Kidney epithelial cell (primary cell): ENCODE measurements around the gene RPTOR. TPM values are rescaled to one million over a fixed set of nuclear protein-coding genes. Genes with fewer than 3 reads are reported as not detected.

Source experiments
- DNase-seq: peaks from one replicate; pipeline ENCODE4 v3.0.0-alpha.2; 2010; ENCODE audit warnings: low read depth
- H3K27me3 ChIP-seq: 2 replicates; pipeline ENCODE4 v1.6.0; 2011; ENCODE audit warnings: low read length; ENCODE audit not compliant: control insufficient read depth, insufficient read depth
- H3K36me3 ChIP-seq: 2 replicates; pipeline ENCODE4 v1.5.1; 2011; ENCODE audit warnings: low read length; ENCODE audit not compliant: control insufficient read depth, insufficient read depth
- H3K4me3 ChIP-seq: 2 replicates; pipeline ENCODE4 v1.5.1; 2011; ENCODE audit warnings: low read depth, mild to moderate bottlenecking, control low read depth, low read length
- CTCF ChIP-seq: IDR thresholded peaks from 2 replicates; pipeline ENCODE4 v1.5.1; 2011; ENCODE audit warnings: mild to moderate bottlenecking, moderate library complexity, low read length, control low read depth, inconsistent platforms; ENCODE audit not compliant: insufficient read depth, poor library complexity, severe bottlenecking
- total RNA-seq: library from RNA; depleted of rRNA; stranded (reverse); fragments of >200 nt; gene quantifications from 2 replicates; pipeline ENCODE4 v1.2.3, GENCODE V29; 2015

The RPTOR gene
- total RNA-seq, 1 donor from 2014 or later = 22.7 TPM

DNA sequence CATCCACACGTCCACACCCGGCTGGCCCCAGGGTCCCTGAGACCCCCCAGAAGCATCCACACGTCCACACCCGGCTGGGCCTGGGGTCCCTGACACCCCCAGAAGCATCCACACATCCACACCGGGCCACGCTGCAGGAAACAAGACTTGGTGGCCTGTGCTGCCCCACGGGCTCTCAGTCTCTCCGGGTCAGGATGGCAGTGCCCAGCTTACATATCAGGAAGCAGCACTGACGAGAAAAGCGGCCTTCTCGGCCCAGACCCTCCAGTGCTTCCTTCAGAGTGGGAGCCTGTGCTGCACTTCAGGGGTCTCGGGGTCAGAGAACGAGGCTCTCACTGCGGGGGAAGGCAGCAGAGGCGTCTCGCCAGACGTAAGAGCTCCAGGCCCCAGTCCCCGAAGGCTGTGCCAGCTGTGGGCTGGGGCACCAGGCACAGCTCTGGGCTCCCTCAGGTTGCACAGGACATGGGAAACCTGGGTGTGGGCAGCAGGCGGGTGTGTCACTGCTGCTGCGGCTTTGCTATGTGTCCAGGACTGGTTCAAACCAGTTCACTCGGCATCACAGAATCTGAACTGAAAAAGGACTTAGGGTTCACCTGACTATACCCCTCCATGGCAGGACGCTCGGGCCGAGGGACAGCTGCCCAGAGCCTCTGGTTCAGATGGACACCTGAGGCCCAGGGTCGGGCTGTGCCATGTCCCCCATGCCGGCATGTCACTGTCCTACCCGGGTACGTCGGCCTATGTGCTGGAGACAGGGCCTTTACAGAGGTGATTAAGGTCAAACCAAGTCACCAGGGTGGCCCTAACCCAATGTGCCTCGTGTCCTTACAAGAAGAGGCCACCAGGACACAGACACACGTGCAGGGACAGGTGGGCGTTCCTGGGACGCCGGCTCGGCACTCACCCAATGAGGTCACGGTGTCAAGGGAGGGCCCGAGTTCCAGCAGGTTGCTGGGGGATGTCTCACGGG lies 406.8 kb downstream of the RPTOR start:
- Histone ChIP-seq H3K27me3 (no peaks in the 10 kb centered on the region), H3K36me3 (no peaks in the 10 kb centered on the region), H3K4me3 (no peak overlapping the region)
- DNase-seq = no peak
- TF ChIP-seq CTCF = no peak

GRCh38 chr17:80952291-80952690 lies 407.7 kb downstream of the RPTOR start:
- no peaks in the 10 kb centered on the region for H3K27me3 ChIP-seq
- no peak for TF ChIP-seq CTCF
- no peak overlapping the region for H3K4me3 ChIP-seq
- DNase-seq = no peak
- no peaks in the 10 kb centered on the region for H3K36me3 ChIP-seq

DNA sequence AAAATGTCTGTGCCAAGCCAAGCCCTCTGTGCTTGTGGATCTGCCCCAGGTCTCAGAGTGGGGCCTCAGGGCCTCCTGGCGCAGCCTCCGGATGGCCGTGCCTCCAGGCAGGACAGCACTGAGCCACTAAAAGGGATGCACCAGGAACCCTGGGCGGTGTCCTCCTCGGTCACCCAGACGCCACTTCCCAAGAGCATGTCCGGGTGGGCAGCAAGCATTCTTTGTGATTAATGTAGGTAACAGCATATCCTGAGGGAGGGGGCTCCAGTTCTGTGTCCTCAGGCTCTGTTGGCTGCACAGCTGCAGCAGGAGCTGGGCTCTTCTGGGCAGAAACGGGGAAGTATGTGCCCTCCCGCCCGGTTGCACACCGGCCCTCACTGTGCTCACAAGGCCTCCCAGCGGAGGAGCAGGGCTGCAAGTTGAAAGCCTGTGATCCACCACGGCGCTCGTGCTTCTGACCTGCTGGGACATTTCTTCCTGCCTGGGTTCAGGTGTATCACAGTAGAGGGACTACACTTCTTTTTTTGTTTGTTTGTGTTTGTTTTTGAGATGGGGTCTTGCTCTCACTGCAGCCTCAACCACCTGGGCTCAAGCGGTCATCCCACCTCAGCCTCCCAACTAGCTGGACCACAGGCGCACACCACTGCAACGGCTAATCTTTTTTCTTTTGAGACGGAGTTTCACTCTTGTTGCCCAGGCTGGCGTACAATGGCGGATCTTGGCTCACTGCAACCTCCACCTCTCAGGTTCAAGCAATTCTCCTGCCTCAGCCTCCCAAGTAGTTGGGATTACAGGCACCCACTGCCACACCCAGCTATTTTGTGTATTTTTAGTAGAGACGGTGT lies 409.1 kb downstream of the RPTOR start:
- Histone ChIP-seq H3K4me3 (no peak overlapping the region), H3K27me3 (no peaks in the 10 kb centered on the region), H3K36me3 (no peaks in the 10 kb centered on the region)
- no peak for TF ChIP-seq CTCF
- no peak for DNase-seq

- no peak for TF ChIP-seq CTCF
- Histone ChIP-seq H3K4me3 (no peak overlapping the region), H3K27me3 (no peaks in the 10 kb centered on the region), H3K36me3 (no peaks in the 10 kb centered on the region)
- DNase-seq = no peak
Observed at GRCh38 chr17:80955078-80955477, 410.4 kb downstream of the RPTOR start.

GRCh38 chr17:80955671-80956280 lies 411.1 kb downstream of the RPTOR start:
- no peak overlapping the region for H3K4me3 ChIP-seq

More at GRCh38 chr17:80955671-80956280, 411.1 kb downstream of the RPTOR start:
- no peak for TF ChIP-seq CTCF
- H3K27me3 ChIP-seq = no peaks in the 10 kb centered on the region
- H3K36me3 ChIP-seq = no peaks in the 10 kb centered on the region
- no peak for DNase-seq
